Measurements from ENCODE around the gene HOXA5. TPM values are rescaled to one million over a fixed set of nuclear protein-coding genes. Genes with fewer than 3 reads are reported as not detected.

HOXA5 gene
- total RNA-seq, 2 donors from 2014 or later: 0.99 to 2.6 TPM

- DNase-seq (no peak), ATAC-seq (no peak)
- Histone ChIP-seq H3K4me1 (peaks cover 7% of the 10 kb centered on the region), H3K27me3 (peaks cover 0 to 45% of the 10 kb centered on the region in 2 donors), H3K9me3 (no peaks in the 10 kb centered on the region), H3K4me3 (no peak overlapping the region), H3K36me3 (replicated peaks in 1 of 2; ENCODE audit: insufficient read depth in 1 of 2, low read depth in 2 of 2) (no peaks in the 10 kb centered on the region), H3K27ac (peak overlapping the region in 1 of 4 donors; percentile 21)
- no peak for TF ChIP-seq CTCF (IDR thresholded peaks at IDR 0.05)
- TF ChIP-seq POLR2A (IDR thresholded peaks at IDR 0.05): no peak
- intact Hi-C loops (cut with DNase I): no loop called here
- WGBS, 2 donors: 25 to 34% methylated on average over 20 to 26 of the region's 26 CpGs
Observed at GRCh38 chr7:27123477-27124053, 19.9 kb downstream of the HOXA5 start.

GRCh38 chr7:27123007-27123476 lies 20.4 kb downstream of the HOXA5 start:
- Histone ChIP-seq H3K4me1 (peaks cover 7% of the 10 kb centered on the region), H3K27me3 (peaks cover 0 to 46% of the 10 kb centered on the region in 2 donors), H3K36me3 (replicated peaks in 1 of 2; ENCODE audit: insufficient read depth in 1 of 2, low read depth in 2 of 2) (no peaks in the 10 kb centered on the region), H3K9me3 (no peaks in the 10 kb centered on the region), H3K4me3 (no peak overlapping the region), H3K27ac (peak overlapping the region in 2 of 4 donors; percentile 13 to 21)
- TF ChIP-seq CTCF (IDR thresholded peaks at IDR 0.05): no peak
- DNase-seq (no peak), ATAC-seq (no peak)
- WGBS, 2 donors: 20 to 21% methylated on average over 14 of the region's 14 CpGs
- intact Hi-C loops (cut with DNase I): no loop called here

GRCh38 chr7:27122077-27122910 lies 21.2 kb downstream of the HOXA5 start:
- DNase-seq (no peak), ATAC-seq (no peak)
- no peak overlapping the region for H3K4me3 ChIP-seq
- H3K36me3 ChIP-seq (replicated peaks in 1 of 2; ENCODE audit: insufficient read depth in 1 of 2, low read depth in 2 of 2): no peaks in the 10 kb centered on the region
- H3K9me3 ChIP-seq: no peaks in the 10 kb centered on the region
- H3K27me3 ChIP-seq: peaks cover 0 to 51% of the 10 kb centered on the region in 2 donors
- H3K4me1 ChIP-seq: peaks cover 7% of the 10 kb centered on the region
- intact Hi-C loops (cut with DNase I): no loop called here
- peak overlapping the region in 1 of 4 donors; percentile 31 for H3K27ac ChIP-seq
- WGBS, 2 donors: 18 to 22% methylated on average over 37 to 42 of the region's 42 CpGs
- TF ChIP-seq POLR2A (IDR thresholded peaks at IDR 0.05) (no peak), CTCF (IDR thresholded peaks at IDR 0.05) (no peak)

- TF ChIP-seq POLR2A (IDR thresholded peaks at IDR 0.05): no peak
- no peaks in the 10 kb centered on the region for H3K36me3 ChIP-seq (replicated peaks in 1 of 2; ENCODE audit: insufficient read depth in 1 of 2, low read depth in 2 of 2)
- intact Hi-C loops (cut with DNase I): no loop called here
- ATAC-seq (no peak), DNase-seq (no peak)
- WGBS, 2 donors: 39 to 45% methylated on average over 7 of the region's 7 CpGs
- H3K27ac ChIP-seq: peak overlapping the region in 1 of 4 donors; percentile 31
- peaks cover 0 to 51% of the 10 kb centered on the region in 2 donors for H3K27me3 ChIP-seq
- H3K4me1 ChIP-seq: peaks cover 7% of the 10 kb centered on the region
- H3K9me3 ChIP-seq: no peaks in the 10 kb centered on the region
- no peak overlapping the region for H3K4me3 ChIP-seq
Observed at GRCh38 chr7:27121684-27122076, 21.8 kb downstream of the HOXA5 start.

GRCh38 chr7:27119412-27119911 lies 24.0 kb downstream of the HOXA5 start:
- Histone ChIP-seq H3K36me3 (replicated peaks in 1 of 2; ENCODE audit: insufficient read depth in 1 of 2, low read depth in 2 of 2) (no peaks in the 10 kb centered on the region), H3K27me3 (peaks cover 5 to 50% of the 10 kb centered on the region in 2 donors), H3K4me3 (no peak overlapping the region), H3K9me3 (no peaks in the 10 kb centered on the region), H3K27ac (no peak overlapping the region), H3K4me1 (peaks cover 15% of the 10 kb centered on the region)
- ATAC-seq (no peak), DNase-seq (no peak)
- WGBS, 2 donors: 29 to 48% methylated on average over 1 of the region's 1 CpG
- no peak for TF ChIP-seq CTCF (IDR thresholded peaks at IDR 0.05)
- TF ChIP-seq POLR2A (IDR thresholded peaks at IDR 0.05): no peak
- intact Hi-C loops (cut with DNase I): no loop called here
